ENCODE measurements around the gene PDE8B.

PDE8B gene

DNA sequence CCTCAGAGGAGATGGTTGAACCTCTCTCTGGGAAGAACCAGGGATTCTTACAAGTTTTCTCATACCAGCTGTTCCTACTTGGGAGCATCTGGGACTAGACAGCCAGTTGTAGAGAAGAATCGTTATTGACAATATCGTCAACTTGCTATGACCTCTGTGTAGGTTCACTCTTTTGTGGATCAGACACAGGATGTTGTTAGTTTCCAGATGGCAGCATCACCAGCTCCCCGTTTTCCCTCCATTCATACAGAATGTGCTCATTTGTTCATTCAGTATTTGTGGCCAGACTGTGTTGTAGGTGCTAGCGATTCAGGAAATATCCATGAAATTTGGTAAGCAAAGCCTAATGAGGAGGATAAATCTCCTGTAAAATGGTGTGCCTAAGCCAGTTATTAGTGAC is 3.7 kb downstream of the PDE8B start:
- TF ChIP-seq, protein P1, sequence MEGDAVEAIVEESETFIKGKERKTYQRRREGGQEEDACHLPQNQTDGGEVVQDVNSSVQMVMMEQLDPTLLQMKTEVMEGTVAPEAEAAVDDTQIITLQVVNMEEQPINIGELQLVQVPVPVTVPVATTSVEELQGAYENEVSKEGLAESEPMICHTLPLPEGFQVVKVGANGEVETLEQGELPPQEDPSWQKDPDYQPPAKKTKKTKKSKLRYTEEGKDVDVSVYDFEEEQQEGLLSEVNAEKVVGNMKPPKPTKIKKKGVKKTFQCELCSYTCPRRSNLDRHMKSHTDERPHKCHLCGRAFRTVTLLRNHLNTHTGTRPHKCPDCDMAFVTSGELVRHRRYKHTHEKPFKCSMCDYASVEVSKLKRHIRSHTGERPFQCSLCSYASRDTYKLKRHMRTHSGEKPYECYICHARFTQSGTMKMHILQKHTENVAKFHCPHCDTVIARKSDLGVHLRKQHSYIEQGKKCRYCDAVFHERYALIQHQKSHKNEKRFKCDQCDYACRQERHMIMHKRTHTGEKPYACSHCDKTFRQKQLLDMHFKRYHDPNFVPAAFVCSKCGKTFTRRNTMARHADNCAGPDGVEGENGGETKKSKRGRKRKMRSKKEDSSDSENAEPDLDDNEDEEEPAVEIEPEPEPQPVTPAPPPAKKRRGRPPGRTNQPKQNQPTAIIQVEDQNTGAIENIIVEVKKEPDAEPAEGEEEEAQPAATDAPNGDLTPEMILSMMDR (IDR thresholded peaks at IDR 0.05; ENCODE audit: borderline replicate concordance, control extremely low read depth, extremely low read depth, insufficient read depth, missing control alignments): no peak
- in situ Hi-C loops (cut with MboI; ENCODE audit: low sequenced_read_pairs, unreplicated experiment): no loop called here
- DNase-seq (ENCODE audit: low spot score): no peak

DNA sequence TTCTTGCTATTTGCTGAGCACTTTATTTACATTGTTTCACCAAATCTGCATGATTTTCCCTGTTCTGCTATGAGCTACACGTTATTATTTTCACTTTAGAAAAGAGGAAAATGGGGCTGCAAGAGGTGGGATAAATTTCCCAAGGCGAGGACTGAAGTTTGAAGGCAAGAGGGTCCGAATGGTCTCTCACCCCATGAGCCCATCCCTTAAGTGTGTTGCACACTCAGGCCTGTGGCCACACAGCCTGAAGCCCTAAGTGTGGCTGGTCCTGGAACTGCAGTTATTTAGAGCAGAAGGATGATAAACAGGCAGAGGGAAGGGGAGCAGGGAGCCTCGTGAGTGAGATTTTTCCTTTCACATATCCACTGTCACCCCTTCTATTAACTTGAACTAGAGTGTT is 7.8 kb downstream of the PDE8B start:
- in situ Hi-C loops (cut with MboI; ENCODE audit: low sequenced_read_pairs, unreplicated experiment): no loop called here
- TF ChIP-seq, protein P1 (IDR thresholded peaks at IDR 0.05; ENCODE audit: borderline replicate concordance, control extremely low read depth, extremely low read depth, insufficient read depth, missing control alignments): no peak
- DNase-seq (ENCODE audit: low spot score): no peak

DNA sequence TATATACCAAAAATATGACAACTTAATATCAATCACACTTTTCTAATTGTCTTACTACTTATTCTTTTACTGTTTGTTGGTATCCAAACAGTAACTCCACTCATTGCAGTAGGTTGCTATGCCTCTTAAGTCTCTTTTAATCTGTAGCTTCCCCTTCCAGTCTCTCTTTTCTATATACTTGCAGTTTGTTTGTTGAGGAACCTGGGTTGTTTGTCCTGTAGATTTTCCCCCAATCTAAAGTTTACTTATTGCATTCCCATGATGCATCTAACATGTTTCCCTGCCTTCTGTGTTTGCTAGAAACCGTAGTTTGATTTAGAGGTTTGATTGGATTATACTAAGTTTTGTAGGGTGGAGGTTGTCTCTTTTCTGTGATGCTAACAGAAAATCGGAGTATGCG is 10.6 kb downstream of the PDE8B start:
- TF ChIP-seq, protein P1 (IDR thresholded peaks at IDR 0.05; ENCODE audit: borderline replicate concordance, control extremely low read depth, extremely low read depth, insufficient read depth, missing control alignments): no peak
- no peak for DNase-seq (ENCODE audit: low spot score)
- in situ Hi-C loops (cut with MboI; ENCODE audit: low sequenced_read_pairs, unreplicated experiment): no loop called here

DNA sequence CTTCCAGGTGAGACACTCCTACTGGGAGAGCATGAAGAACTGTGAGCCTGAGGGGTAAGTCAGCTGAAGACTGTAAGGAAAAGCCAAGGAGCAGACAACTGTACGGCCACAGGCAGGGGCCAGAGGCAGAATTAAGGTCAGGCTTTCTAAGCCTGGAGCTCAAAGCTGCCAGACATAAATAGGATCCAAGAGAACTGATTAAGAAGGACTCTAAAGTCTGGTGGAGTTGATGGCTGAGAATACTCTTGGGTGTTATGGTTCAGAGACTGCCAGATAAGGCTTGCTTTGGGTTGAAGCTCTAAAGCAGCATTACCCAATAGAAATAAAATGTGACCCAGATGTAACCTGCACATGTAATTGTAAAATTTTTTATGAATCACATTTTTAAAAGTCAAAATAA is 12.2 kb downstream of the PDE8B start:
- in situ Hi-C loops (cut with MboI; ENCODE audit: low sequenced_read_pairs, unreplicated experiment): no loop called here

DNA sequence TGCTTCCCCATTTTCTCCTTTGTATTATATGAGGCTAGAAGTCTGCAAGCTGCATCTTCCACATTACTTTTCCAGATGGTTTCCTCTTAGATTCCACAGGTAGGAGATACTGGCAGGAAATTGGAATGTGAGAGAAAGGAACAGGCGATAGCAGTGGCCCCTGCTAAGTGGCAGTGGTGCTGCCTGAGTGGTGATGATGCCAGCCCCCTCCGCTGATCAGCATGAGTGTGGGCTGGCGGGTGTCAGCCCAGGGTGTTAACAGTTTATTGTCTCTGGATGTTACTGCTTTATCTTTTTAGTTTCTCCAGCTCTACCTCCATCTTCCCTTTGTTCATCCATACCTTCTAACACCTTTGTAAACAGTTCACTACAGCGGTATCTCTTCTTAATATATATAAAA is 13.2 kb downstream of the PDE8B start:
- in situ Hi-C loops (cut with MboI; ENCODE audit: low sequenced_read_pairs, unreplicated experiment): no loop called here
- no peak for DNase-seq (ENCODE audit: low spot score)
- TF ChIP-seq, protein P1 (IDR thresholded peaks at IDR 0.05; ENCODE audit: borderline replicate concordance, control extremely low read depth, extremely low read depth, insufficient read depth, missing control alignments): no peak

More for the DNA sequence above, 12.2 kb downstream of the PDE8B start:
- TF ChIP-seq, protein P1 (IDR thresholded peaks at IDR 0.05; ENCODE audit: borderline replicate concordance, control extremely low read depth, extremely low read depth, insufficient read depth, missing control alignments): no peak
- DNase-seq (ENCODE audit: low spot score): no peak

DNA sequence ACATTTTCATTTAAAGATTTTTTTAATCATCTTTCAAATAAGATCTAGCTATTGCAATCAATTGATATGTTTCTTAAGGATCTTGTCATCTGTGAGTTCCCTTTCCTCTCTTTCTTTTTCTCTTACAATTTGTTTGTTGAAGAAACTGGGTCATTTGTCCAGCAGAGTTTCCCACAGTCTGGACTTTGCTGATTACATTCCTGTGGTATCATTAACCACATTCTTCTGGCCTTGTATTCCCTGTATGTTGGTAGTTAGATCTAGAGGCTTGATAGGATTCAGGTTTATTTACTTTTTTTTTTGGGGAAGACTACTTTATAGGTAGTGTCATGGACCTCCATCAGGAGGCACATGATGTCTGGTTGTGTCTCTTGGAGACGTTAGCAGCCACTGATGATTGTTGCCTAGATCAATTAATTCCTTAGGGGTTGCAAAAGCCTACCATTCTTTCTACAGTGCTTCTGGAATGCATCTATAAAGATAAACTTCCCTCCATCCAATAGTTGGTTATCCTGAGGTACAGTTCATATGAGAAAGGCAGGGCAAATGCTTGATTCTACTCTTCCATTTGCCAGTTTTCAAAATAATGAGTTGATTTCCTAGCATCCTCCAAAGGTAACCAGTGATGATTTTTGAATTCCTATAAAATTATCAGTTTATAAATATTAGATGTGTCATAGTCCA is 14.3 kb downstream of the PDE8B start:
- in situ Hi-C loops (cut with MboI; ENCODE audit: low sequenced_read_pairs, unreplicated experiment): no loop called here
- TF ChIP-seq, protein P1 (IDR thresholded peaks at IDR 0.05; ENCODE audit: borderline replicate concordance, control extremely low read depth, extremely low read depth, insufficient read depth, missing control alignments): no peak
- DNase-seq (ENCODE audit: low spot score): no peak
